ENCODE results near the gene MCF2L2. TPM values are rescaled to one million over a fixed set of nuclear protein-coding genes. Genes with fewer than 3 reads are reported as not detected.
A peak's percentile ranks its signal among the peaks of the same experiment; 100 is the strongest.

MCF2L2 gene
- total RNA-seq, 1 donor from 2014 or later, result 0.16 TPM

GRCh38 chr3:183270344-183270743 is 158.1 kb downstream of the MCF2L2 start:
- DNase-seq (ENCODE audit: low spot score), result no peak

DNA sequence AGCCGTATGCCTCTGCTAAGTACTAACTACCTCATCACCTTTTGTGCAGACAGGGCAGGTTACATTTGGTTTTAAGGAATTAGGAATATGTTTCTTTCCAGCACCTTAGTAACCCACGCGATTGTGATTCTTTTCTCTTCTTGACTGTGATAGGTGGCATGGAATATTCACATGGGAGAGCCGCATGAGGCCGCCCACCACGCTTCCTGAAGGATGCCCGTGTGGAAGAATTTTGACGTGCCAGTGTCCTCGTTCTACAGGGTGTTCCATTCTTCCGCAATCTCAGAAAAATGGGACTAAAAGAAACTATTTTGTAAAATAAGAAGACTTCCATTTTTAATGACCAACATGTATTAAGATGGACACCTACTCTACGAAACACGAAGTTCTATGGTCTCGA is 159.1 kb downstream of the MCF2L2 start:
- no peak for DNase-seq (ENCODE audit: low spot score)

DNA sequence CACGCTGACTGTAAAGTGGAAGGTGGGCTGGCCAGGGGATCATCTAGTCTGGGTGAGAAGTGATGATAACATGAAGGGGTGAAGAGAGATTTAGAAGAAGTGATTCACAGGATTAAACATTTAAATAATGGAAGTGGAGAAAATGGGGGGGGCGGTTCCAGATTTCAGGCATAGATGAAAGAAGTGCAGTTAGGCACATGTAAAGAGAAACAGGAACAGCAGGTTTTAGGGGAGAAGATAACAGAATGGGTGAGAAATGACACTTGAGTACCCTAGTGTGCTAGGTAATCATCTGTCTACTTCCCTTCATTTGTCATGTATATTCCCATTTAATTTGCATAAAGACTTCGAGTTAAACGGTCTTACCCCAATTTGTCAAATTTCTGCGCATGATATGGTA is 160.1 kb downstream of the MCF2L2 start:
- DNase-seq (ENCODE audit: low spot score), result no peak

DNA sequence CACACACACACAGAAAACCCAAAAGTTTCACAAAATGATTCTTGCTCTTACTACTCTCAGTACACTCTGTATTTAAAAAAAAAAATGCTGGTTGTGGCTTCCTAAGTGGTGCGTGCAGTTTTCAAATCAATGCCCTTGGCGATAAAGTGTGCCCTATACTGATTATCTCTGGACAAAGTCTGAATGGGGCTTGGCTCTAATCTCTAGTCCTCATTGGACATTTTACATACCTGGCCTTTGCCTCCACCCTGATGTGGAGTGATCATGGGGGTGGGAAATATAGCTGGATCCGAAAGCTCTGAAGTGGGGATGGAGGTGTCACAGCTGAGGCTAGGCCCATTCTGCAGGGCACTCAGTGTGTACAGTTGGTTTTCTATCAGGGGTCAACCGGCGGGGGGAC is 161.3 kb downstream of the MCF2L2 start:
- DNase-seq (ENCODE audit: low spot score), result no peak

DNA sequence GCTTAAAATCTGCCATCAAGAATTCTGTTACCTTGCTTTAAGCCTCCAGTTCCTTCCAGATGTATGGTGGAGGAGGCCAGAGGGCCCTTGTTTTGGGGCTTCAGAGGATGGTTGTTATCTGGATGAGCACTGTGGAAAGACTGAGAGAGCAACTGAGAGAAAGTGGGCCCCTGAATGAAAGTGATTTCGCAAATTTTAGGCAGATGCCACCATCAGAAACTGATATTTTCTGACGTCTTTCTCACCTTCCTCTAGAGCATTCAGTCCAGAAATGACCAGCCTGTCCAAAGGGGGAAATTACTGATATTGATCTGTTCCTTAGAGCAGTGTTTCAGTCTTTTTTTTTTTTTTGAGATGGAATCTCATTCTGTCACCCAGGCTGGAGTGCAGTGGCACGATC is 162.0 kb downstream of the MCF2L2 start:
- no peak for DNase-seq (ENCODE audit: low spot score)

GRCh38 chr3:183265834-183266417 is 162.5 kb downstream of the MCF2L2 start:
- no peak for DNase-seq (ENCODE audit: low spot score)

DNA sequence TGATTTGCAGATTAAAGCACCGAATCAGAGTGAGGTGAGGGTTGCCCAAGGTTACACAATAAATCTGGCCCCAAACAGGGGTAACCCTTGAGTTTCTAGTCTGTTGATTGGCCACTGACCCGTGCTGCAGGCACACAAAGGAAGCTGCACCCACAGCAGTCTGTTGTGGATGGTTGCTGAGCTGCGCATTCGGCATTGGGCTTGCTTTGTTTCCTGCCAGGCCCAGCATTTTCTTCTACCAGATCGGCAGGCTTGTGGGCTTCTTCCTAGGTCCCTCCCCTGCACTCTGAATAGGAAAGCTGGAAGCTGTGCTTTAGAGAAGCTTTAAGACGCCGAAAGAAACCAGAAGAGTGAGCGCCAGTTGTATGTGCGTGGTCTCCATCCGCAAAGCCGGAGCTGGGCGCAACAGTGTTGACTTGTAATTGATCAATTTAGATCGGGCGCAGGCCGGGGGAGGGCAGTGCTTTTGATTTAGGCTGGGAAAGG is 163.2 kb downstream of the MCF2L2 start:
- no peak for DNase-seq (ENCODE audit: low spot score)

DNA sequence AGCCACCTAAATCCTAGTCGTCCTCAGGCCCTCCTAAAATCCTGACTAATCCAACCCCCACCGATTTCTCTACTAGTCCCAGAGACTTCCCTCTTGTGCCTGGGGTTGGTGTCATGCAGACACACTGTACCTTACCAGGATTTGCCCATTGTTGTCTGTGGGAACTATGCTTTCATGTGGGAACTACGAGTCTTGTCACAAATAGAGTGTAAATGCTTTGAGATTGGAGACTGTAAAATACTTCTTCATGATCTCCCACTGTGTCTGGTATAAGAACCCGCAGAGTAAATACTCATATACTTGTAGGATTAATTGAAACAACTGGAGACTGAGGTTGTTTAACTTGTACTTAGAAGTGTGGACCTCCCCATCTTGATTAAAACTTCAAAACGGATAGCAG is 164.2 kb downstream of the MCF2L2 start:
- DNase-seq (ENCODE audit: low spot score), result no peak

DNA sequence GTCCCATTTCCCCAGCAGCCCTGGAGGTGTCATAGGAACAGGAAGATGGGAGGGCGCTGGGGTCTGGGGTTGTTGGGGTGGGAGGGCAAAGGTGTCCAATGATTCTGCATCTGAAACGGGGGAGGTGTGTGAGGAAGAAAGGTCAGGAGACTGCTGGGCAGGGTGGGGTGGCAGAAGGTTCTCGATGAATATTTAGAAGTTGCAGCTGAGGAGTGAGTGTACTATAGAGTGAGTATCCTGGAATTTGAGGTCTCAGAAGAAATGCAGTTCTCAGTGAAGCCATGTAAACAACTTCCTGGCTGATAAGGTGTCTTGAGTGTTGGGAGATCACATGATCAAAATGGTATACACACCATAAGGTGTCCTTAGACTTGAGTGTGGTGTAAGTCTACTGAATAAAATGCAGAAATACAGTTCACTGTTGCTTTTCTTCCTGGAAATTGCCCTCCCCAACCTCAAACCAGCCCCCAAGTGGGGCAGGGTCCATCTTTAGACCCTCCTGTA is 165.5 kb downstream of the MCF2L2 start:
- DNase-seq (ENCODE audit: low spot score), result no peak

DNA sequence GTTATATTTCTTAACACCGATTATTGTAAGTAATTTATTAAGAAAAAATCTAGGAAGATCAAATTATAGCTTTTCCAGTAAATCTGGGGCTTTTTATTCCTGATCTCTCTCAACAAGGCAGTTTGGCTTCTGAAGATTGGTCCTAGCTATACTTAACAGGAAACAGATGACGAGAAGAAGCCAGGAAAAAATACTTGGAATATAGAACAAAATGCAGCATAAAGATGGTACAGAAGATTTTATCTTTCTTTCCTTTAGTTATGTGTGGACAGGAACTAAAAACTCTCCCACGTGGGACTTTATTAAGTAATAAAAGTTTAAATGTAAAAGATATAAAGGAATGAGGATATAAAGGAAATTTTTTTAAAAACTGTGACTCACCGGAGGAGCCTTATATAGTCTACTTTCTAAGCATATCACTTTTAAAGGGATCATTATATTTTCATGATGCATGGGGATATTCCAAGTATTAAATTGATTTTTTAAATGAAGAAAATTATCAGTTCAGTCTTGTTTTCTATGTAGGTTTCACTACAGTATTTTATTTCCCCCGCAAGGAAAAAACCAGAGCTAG is 167.2 kb downstream of the MCF2L2 start:
- DNase-seq (ENCODE audit: low spot score), result no peak

GRCh38 chr3:183260167-183260904 is 168.1 kb downstream of the MCF2L2 start:
- no peak for DNase-seq (ENCODE audit: low spot score)

DNA sequence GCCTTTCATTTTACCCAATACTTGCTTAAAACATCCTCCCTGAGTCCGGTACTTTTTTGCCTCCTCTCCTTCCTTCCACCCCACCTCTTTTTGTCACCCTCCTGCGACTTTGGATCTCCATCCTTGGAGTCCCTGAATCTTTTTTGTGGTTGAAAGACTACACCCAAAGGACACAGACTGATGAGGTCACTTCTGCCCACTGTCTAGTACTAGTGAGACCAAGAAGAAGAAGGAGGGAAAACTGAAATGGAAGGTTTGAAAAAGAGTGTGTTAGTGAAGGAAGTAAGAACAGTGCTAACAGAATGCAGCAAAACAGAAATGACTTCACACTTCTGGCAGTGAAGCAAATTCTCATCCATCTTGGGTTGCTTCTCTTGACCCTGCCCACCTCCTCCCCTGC is 168.8 kb downstream of the MCF2L2 start:
- no peak for DNase-seq (ENCODE audit: low spot score)

GRCh38 chr3:183259087-183259486 is 169.3 kb downstream of the MCF2L2 start:
- DNase-seq (ENCODE audit: low spot score), result no peak

DNA sequence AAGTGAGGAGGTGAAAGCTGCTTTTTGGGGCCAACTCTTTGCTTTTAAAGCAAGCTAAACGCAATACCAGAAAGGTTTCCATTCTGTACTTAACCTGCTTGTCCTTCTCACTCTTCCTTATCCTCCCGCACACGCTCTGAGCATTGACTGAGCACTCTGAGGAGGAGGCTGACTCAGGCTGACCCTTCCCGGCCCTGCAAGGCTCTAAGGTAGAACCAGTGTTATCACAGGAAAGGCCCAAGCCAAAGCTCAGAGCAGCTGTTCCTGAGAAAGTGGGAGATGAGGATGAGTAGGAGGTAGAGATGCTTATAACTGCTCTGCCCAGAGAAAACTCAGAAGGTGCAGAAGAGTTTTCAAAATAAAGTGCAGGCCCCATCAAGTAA is 173.1 kb downstream of the MCF2L2 start:
- DNase-seq (ENCODE audit: low spot score), result no peak

DNA sequence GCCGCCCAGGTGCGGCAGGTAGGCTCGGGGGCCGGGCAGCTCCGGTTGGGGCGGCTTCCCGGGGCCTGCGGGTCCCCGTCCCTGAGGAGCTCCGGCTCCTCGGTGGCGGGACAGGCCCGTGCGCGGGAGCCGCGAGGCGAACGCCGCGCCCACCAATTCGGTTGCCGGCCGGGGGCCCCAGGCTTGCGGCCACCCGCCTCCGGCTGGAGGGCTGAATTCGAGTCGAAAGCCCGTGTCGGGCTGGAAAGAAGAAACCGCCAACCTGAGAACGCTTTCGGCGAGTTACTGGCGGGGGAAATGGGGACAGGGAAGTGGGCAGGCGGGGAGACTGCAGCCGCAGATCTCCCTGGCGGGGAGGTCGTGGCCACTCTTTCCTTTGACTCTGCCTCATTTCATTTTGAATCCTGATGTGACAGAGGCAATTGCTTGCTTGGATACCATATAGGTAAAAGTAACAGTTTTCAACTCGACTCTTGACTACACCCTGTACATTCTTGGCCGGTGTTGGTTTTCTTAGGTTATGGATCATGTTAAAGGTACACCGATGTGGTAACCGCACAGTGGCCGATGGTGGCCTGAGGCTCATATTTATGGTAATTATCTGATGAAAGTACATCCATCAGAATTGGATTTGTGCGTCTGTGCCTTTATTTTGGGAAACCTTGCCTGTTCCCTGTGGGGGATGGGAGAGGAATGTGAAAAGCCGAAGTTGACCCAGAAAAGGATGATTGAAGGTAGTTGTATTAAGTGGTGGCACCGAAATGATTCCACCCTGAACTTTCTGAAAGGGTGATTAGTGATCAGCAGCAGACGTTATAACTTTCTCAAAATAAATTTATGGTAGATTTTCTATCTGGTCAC is 173.7 kb downstream of the MCF2L2 start:
- no peak for DNase-seq (ENCODE audit: low spot score)

GRCh38 chr3:183253528-183254486 is 174.6 kb downstream of the MCF2L2 start:
- DNase-seq (ENCODE audit: low spot score), result peak; percentile 94

GRCh38 chr3:183252973-183253527 is 175.4 kb downstream of the MCF2L2 start, which contains the start of gene B3GNT5:
B3GNT5 (plus strand) TSS chr3:183253253; CDS start chr3:183269799, 16,546 bp downstream.
- no peak for DNase-seq (ENCODE audit: low spot score)

GRCh38 chr3:183252118-183252782 is 176.2 kb downstream of the MCF2L2 start:
- no peak for DNase-seq (ENCODE audit: low spot score)

DNA sequence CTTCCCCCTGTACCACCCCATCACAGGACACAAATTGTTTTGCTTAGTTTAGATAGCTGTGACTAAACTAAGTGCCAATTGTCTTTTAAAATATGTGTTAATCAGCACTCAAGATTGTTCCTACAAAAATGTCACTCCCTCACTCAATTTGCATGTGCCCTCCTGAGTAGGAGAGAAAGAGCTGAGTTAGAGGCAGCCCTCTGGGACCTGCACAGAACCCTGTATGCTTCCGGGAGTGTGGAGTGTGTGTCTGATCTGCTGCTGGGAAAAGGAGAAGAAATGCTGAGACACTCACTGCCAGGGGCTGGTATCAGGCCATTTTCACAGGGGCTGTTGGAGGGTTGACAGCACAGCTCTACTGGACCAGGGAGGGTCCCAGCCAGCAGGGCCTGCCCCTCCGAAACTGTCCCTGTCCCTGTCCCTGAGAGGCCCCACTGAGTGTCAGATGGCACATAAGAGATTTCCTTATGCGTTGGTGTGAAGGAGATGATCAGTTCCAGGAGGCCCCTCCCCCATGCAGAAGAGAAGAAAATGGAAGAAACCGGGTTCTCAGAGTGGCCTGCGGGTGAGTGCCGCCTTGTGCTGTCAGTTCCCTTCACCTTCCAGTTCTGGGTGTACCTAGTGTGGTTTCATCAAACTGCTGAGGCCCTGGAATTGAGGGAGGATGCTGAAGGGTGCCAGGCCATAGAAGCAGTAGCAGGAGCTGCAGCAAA is 179.3 kb downstream of the MCF2L2 start:
- no peak for DNase-seq (ENCODE audit: low spot score)
